GM21737 (cell line): ENCODE data around the gene TRPM2.

Source experiments
- ATAC-seq: cut with Tn5 transposase; IDR thresholded peaks from one replicate; pipeline ENCODE4 v1.9.1; 2021; ENCODE audit warnings: mild to moderate bottlenecking, moderate library complexity; ENCODE audit not compliant: unreplicated experiment

Gene TRPM2

GRCh38 chr21:44370786-44371410 is 17.5 kb downstream of the TRPM2 start:
- ATAC-seq, result no peak

- ATAC-seq, result no peak
These were observed 18.2 kb downstream of the TRPM2 start for GRCh38 chr21:44371596-44371995.

- ATAC-seq, result no peak
These were observed 19.2 kb downstream of the TRPM2 start for GRCh38 chr21:44372616-44373015.

GRCh38 chr21:44374601-44375280 is 21.3 kb downstream of the TRPM2 start:
- ATAC-seq, result no peak

- ATAC-seq, result no peak
These were observed 21.8 kb downstream of the TRPM2 start for GRCh38 chr21:44375281-44375651.

GRCh38 chr21:44375761-44376241 is 22.4 kb downstream of the TRPM2 start:
- no peak for ATAC-seq

- no peak for ATAC-seq
These were observed 23.2 kb downstream of the TRPM2 start for GRCh38 chr21:44376606-44377005.

- no peak for ATAC-seq
These were observed 23.9 kb downstream of the TRPM2 start for GRCh38 chr21:44377201-44377921.

- no peak for ATAC-seq
These were observed 24.7 kb downstream of the TRPM2 start for GRCh38 chr21:44377922-44378645.

- ATAC-seq, result no peak
These were observed 25.5 kb downstream of the TRPM2 start for GRCh38 chr21:44378646-44379514.

- no peak for ATAC-seq
These were observed 26.1 kb downstream of the TRPM2 start for GRCh38 chr21:44379515-44379848.

GRCh38 chr21:44379991-44380865 is 26.8 kb downstream of the TRPM2 start:
- no peak for ATAC-seq

- ATAC-seq, result no peak
These were observed 27.5 kb downstream of the TRPM2 start for GRCh38 chr21:44380876-44381275.

- no peak for ATAC-seq
These were observed 28.5 kb downstream of the TRPM2 start for GRCh38 chr21:44381874-44382273.

- no peak for ATAC-seq
These were observed 29.1 kb downstream of the TRPM2 start for GRCh38 chr21:44382536-44382935.

GRCh38 chr21:44383216-44383615 is 29.8 kb downstream of the TRPM2 start:
- ATAC-seq, result no peak

- ATAC-seq, result no peak
These were observed 31.5 kb downstream of the TRPM2 start for GRCh38 chr21:44384968-44385367.

- no peak for ATAC-seq
These were observed 35.9 kb downstream of the TRPM2 start for GRCh38 chr21:44389335-44389734.

GRCh38 chr21:44390886-44391285 is 37.5 kb downstream of the TRPM2 start:
- ATAC-seq, result no peak
